Nephron (organoid): ENCODE results near the gene RPS18.

Experiments
- H3K27ac Mint-ChIP-seq, 3 experiments: 2 replicates each; pipeline ENCODE4 v1.8.0; 2020; ENCODE audit warnings: mixed read lengths in 3 of 3, mild to moderate bottlenecking in 2 of 3, moderate library complexity in 1 of 3
- H3K27me3 Mint-ChIP-seq: 2 replicates; pipeline ENCODE4 v1.8.0; 2021; ENCODE audit warnings: low read depth, mild to moderate bottlenecking, moderate library complexity, mixed read lengths
- H3K36me3 Mint-ChIP-seq: 2 replicates; pipeline ENCODE4 v1.8.0; 2020; ENCODE audit warnings: low read depth, mixed read lengths
- H3K4me1 Mint-ChIP-seq: 2 replicates; pipeline ENCODE4 v1.8.0; 2020; ENCODE audit warnings: mixed read lengths
- H3K4me3 Mint-ChIP-seq, 3 experiments: 2 replicates each; pipeline ENCODE4 v1.8.0; 2020; ENCODE audit warnings: mild to moderate bottlenecking in 3 of 3, mixed read lengths in 3 of 3, moderate library complexity in 2 of 3
- H3K9me3 Mint-ChIP-seq: 2 replicates; pipeline ENCODE4 v1.8.0; 2020; ENCODE audit warnings: mixed read lengths
- CTCF ChIP-seq, 3 experiments: fragments of 200-600 bp; sonication (generic); IDR thresholded peaks; one replicate each; pipeline ENCODE4 v1.5.0; 2021; ENCODE audit warnings: antibody characterized with exemption in 3 of 3; ENCODE audit not compliant: unreplicated experiment in 3 of 3

Gene RPS18

GRCh38 chr6:33323623-33323948 is 51.7 kb downstream of the RPS18 start:
- Mint-ChIP-seq H3K27me3 (no peaks in the 10 kb centered on the region), H3K4me3 (peak overlapping the region; percentile 89 to 92 (median 92)), H3K9me3 (no peaks in the 10 kb centered on the region), H3K36me3 (peaks cover 22% of the 10 kb centered on the region), H3K4me1 (peaks cover 50% of the 10 kb centered on the region), H3K27ac (peak overlapping the region; percentile 88 to 91 (median 91))
- no peak for TF ChIP-seq CTCF (IDR thresholded peaks at IDR 0.05; ENCODE audit: unreplicated experiment in 3 of 3)

- Mint-ChIP-seq H3K27ac (peak overlapping the region in 1 of 3 experiments; percentile 88), H3K36me3 (peaks cover 19% of the 10 kb centered on the region), H3K27me3 (no peaks in the 10 kb centered on the region), H3K9me3 (no peaks in the 10 kb centered on the region), H3K4me3 (peak overlapping the region; percentile 89 to 92 (median 92)), H3K4me1 (peaks cover 45% of the 10 kb centered on the region)
- no peak for TF ChIP-seq CTCF (IDR thresholded peaks at IDR 0.05; ENCODE audit: unreplicated experiment in 3 of 3)
Measured at GRCh38 chr6:33324125-33324524, 52.2 kb downstream of the RPS18 start.
